Testis (tissue), 3 donors: Measurements from ENCODE around the gene GGT1. TPM values are rescaled to one million over a fixed set of nuclear protein-coding genes. Genes with fewer than 3 reads are reported as not detected.

Source experiments
- DNase-seq: peaks from one replicate; pipeline ENCODE4 v3.0.0-alpha.2; 2019
- H3K27ac ChIP-seq, 2 donors: fragments of 200-600 bp; sonication (generic); one replicate each; pipeline ENCODE4 v1.5.1; 2019
- H3K27me3 ChIP-seq: fragments of 200-600 bp; sonication (generic); one replicate; pipeline ENCODE4 v1.5.1; 2019
- H3K36me3 ChIP-seq: fragments of 200-600 bp; sonication (generic); one replicate; pipeline ENCODE4 v1.5.1; 2017; ENCODE audit warnings: low read depth; ENCODE audit errors: missing control alignments
- H3K4me1 ChIP-seq: fragments of 200-600 bp; sonication (generic); one replicate; pipeline ENCODE4 v1.5.1; 2019
- H3K4me3 ChIP-seq, 2 donors: fragments of 200-600 bp; sonication (generic); one replicate each; pipeline ENCODE4 v1.5.1; 2017 to 2019
- H3K9me3 ChIP-seq: fragments of 200-600 bp; sonication (generic); one replicate; pipeline ENCODE4 v1.5.1; 2017
- POLR2A ChIP-seq: fragments of 450-650 bp; IDR thresholded peaks from one replicate; pipeline ENCODE4 v1.6.1; 2017; ENCODE audit warnings: antibody characterized with exemption, mild to moderate bottlenecking, moderate library complexity
- WGBS, 2 donors: methylation state at CpG; one replicate each; pipeline ENCODE4 v1.1.5; 2018; 5-methylcytosine and 5-hydroxymethylcytosine counted together
- intact Hi-C: fragments of 100-400 bp; cut with DNase I; formaldehyde crosslinking; loops from one replicate; pipeline ENCODE4 v1.15.1; 2023; ENCODE audit warnings: low total_unique reads
- polyA plus RNA-seq: library from polyadenylated mRNA; stranded (reverse); fragments of 350-450 nt; fragmentation: Illumina TruSeq; extraction: RNeasy Lipid Tissue Mini Kit (QIAGEN cat#74804); gene quantifications from one replicate; pipeline ENCODE4 v1.2.3, GENCODE V29; 2014; ENCODE audit warnings: low read depth, low replicate concordance; ENCODE audit not compliant: insufficient read depth
- total RNA-seq, 2 donors: library from RNA; depleted of rRNA; stranded (reverse); fragments of >200 nt; gene quantifications; one replicate each; pipeline ENCODE4 v1.2.3, GENCODE V29; 2016
- TF ChIP-seq, protein P1 (sequence below), 3 experiments: fragments of 450-650 bp in 2 of 3; fragments of 200-600 bp in 1 of 3; sonication (generic) in 1 of 3; IDR thresholded peaks; one replicate each; pipeline ENCODE4 v1.5.1; 2016 to 2019; ENCODE audit warnings: antibody characterized with exemption in 3 of 3, mild to moderate bottlenecking in 2 of 3, moderate library complexity in 1 of 3

The GGT1 gene
- total and polyA plus RNA-seq, 3 donors from 2014 or later: 23.1 to 78.2 (median 75.3) TPM

DNA sequence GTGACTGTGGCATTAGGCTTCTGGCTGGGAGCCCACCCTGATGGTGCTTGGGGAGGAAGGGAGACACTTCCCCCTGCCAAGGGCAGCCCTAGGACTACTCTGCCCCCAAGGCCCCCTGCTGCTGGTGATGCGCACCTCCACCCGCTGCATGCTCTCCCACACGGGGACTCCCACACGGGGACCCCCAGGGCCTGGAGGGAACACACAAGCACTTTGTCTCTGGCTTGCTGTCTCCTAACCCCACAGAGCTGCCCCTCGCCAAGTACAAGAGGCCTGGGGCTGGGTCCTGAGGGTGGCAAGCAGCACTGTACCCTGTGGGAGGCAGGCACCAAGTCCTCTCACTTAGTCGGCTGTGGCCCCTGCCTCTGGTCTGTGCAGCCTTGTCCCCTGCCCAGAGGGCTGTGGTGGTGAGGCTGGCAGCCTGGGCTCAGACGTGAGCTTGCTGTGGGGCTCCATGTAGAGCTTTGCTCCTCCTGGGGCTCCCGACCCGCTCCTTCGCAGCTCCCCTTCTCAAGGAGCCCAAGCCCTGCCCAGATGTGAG lies 18.1 kb upstream of the GGT1 start:
- no peak for DNase-seq
- no peaks in the 10 kb centered on the region for H3K9me3 ChIP-seq
- TF ChIP-seq, protein P1, sequence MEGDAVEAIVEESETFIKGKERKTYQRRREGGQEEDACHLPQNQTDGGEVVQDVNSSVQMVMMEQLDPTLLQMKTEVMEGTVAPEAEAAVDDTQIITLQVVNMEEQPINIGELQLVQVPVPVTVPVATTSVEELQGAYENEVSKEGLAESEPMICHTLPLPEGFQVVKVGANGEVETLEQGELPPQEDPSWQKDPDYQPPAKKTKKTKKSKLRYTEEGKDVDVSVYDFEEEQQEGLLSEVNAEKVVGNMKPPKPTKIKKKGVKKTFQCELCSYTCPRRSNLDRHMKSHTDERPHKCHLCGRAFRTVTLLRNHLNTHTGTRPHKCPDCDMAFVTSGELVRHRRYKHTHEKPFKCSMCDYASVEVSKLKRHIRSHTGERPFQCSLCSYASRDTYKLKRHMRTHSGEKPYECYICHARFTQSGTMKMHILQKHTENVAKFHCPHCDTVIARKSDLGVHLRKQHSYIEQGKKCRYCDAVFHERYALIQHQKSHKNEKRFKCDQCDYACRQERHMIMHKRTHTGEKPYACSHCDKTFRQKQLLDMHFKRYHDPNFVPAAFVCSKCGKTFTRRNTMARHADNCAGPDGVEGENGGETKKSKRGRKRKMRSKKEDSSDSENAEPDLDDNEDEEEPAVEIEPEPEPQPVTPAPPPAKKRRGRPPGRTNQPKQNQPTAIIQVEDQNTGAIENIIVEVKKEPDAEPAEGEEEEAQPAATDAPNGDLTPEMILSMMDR (IDR thresholded peaks at IDR 0.05): no peak
- TF ChIP-seq POLR2A: no peak
- peaks cover 50% of the 10 kb centered on the region for H3K4me1 ChIP-seq
- peak overlapping the region; percentile 76 to 81 for H3K27ac ChIP-seq
- no peak overlapping the region for H3K4me3 ChIP-seq
- intact Hi-C loops: no loop called here
- H3K36me3 ChIP-seq: no peaks in the 10 kb centered on the region
- no peaks in the 10 kb centered on the region for H3K27me3 ChIP-seq
- 59 to 100% methylated on average over 1 to 10 of the region's 10 CpGs for WGBS, 2 donors

DNA sequence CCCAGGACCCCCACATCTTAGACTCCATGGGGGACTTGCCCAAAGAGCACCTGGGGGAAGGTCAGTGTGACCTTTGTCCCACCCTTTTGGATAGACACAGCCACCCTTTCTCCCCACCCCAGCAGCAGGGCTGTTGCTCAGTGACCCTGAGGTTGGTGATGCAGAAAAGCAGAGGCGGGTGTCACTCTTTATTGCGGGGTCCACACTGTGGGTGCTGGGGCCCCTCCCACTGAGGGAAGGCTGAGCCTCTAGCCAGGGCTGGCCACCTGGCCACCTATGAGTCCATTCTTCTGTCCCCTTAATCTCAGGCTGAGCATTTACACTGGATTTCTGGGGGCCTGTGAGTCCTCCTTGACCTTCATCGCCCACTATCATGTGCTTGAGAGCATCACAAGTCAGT lies 17.5 kb upstream of the GGT1 start:
- intact Hi-C loops: no loop called here
- WGBS, 2 donors: 97 to 100% methylated on average over 1 to 3 of the region's 3 CpGs
- Histone ChIP-seq H3K4me1 (peaks cover 55% of the 10 kb centered on the region), H3K4me3 (no peak overlapping the region), H3K27me3 (no peaks in the 10 kb centered on the region), H3K36me3 (no peaks in the 10 kb centered on the region), H3K9me3 (no peaks in the 10 kb centered on the region), H3K27ac (peak overlapping the region in 1 of 2 donors; percentile 81)
- no peak for TF ChIP-seq POLR2A
- TF ChIP-seq, protein P1 (IDR thresholded peaks at IDR 0.05): no peak
- DNase-seq: no peak

DNA sequence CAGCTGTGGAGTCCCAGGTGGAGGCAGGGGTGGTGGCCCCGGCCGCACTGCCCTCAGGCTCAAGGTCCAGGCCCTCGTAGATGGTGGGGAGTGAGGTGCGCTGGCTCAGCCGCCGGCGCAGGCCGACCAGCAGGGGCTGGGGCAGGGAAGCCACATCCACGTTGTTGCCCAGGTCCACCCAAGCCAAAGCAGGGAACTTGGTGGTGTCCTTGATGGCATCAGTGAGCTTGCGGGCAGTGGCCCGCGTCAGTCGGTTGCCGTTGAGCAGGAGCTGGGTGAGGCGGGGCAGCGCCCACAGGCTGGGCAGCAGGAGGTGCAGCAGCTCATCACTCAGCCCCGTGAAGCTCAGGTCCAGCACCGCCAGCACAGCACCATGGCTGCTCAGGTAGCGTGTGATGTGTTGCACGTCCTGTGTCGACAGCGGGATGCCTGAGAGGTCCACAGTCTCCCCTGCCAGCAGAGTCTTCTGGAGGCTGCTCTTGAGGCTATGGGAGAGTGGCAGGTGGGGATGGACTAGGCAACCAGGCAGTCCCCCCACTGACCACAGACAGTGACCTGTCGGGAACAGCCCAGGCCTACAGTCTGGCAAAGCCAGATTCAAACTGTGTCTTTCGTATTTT lies 17.0 kb upstream of the GGT1 start:
- Histone ChIP-seq H3K27ac (no peak overlapping the region), H3K9me3 (no peaks in the 10 kb centered on the region), H3K4me1 (peaks cover 61% of the 10 kb centered on the region), H3K4me3 (no peak overlapping the region), H3K36me3 (no peaks in the 10 kb centered on the region), H3K27me3 (no peaks in the 10 kb centered on the region)
- DNase-seq: no peak
- TF ChIP-seq, protein P1 (IDR thresholded peaks at IDR 0.05): no peak
- TF ChIP-seq POLR2A: no peak
- intact Hi-C loops: no loop called here
- 84 to 96% methylated on average over 9 to 24 of the region's 24 CpGs for WGBS, 2 donors

DNA sequence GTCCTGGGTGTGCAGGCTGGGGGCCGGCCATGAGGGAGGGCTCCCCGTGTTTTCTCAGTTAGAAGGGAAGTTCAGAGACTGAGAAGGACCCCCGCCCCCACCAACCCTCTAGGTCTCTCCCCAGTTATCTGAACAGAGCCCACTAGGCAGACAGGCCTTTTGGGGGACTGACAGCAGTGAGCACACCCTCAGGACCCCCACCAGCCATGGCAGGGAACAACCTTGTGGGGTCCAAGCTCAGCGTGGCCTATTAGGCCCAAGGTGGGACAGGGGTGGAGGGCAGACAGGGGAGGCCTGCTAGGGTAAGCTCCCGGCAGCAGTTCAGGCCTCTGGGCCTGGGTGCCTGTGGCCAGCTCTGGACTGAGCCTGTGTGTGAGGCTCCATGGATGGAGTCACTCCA lies 15.7 kb upstream of the GGT1 start:
- WGBS, 2 donors: 74 to 77% methylated on average over 4 to 5 of the region's 5 CpGs
- no peaks in the 10 kb centered on the region for H3K36me3 ChIP-seq
- H3K27me3 ChIP-seq: no peaks in the 10 kb centered on the region
- peaks cover 64% of the 10 kb centered on the region for H3K4me1 ChIP-seq
- H3K27ac ChIP-seq: no peak overlapping the region
- H3K9me3 ChIP-seq: no peaks in the 10 kb centered on the region
- H3K4me3 ChIP-seq: no peak overlapping the region
- TF ChIP-seq, protein P1 (IDR thresholded peaks at IDR 0.05): no peak
- TF ChIP-seq POLR2A: no peak
- DNase-seq: no peak
- intact Hi-C loops: no loop called here

DNA sequence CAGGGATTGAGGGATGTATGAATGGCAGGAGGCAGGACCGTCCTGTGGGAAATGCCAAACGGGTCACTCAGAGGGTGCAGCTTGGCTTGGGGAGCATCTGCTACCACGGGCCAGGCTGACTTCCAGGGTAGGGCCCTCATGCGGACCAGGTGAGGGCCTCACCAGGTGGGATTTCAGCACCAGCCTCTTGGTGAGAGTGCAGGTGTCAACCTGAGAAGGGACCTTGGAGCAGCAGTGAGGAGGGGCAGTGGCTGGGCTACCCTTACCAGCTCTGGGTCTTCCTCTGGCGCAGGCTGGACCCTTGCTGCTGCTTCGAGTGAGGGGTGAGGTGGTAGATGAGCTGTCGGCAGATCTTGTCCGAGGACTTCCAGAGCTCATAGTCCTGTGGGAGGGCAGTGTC lies 15.0 kb upstream of the GGT1 start:
- TF ChIP-seq, protein P1 (IDR thresholded peaks at IDR 0.05): no peak
- TF ChIP-seq POLR2A: no peak

More for the DNA sequence above, 15.0 kb upstream of the GGT1 start:
- 62 to 80% methylated on average over 7 to 8 of the region's 8 CpGs for WGBS, 2 donors
- peaks cover 57% of the 10 kb centered on the region for H3K4me1 ChIP-seq
- H3K27me3 ChIP-seq: no peaks in the 10 kb centered on the region
- no peak overlapping the region for H3K4me3 ChIP-seq
- intact Hi-C loops: no loop called here
- H3K36me3 ChIP-seq: no peaks in the 10 kb centered on the region
- no peak for DNase-seq
- H3K9me3 ChIP-seq: no peaks in the 10 kb centered on the region
- H3K27ac ChIP-seq: peak overlapping the region in 1 of 2 donors; percentile 24
